Peyer's patch (tissue), 4 donors: ENCODE measurements around the gene ODF2. TPM values are rescaled to one million over a fixed set of nuclear protein-coding genes. Genes with fewer than 3 reads are reported as not detected.
"Not testable (repeated sequence)": the region's sequence is repeated elsewhere in the genome, so short reads cannot be mapped to it uniquely, and the experiment has no call there.

ENCODE experiments used
- DNase-seq, 3 donors: peaks; one replicate each; pipeline ENCODE4 v3.0.0-alpha.2; 2017 to 2019
- H3K27ac ChIP-seq, 4 donors: fragments of 200-600 bp; sonication (generic); one replicate each; pipeline ENCODE4 v1.5.1; 2016 to 2019
- H3K27me3 ChIP-seq, 2 donors: fragments of 200-600 bp; sonication (generic); one replicate each; pipeline ENCODE4 v1.5.1; 2019
- H3K36me3 ChIP-seq, 3 donors: fragments of 200-600 bp; sonication (generic); one replicate each; pipeline ENCODE4 v1.5.1; 2016 to 2019
- H3K4me1 ChIP-seq, 4 donors: fragments of 200-600 bp; sonication (generic); one replicate each; pipeline ENCODE4 v1.5.1; 2016 to 2019
- H3K4me3 ChIP-seq, 4 donors: fragments of 200-600 bp; sonication (generic); 1 replicate in 3 of 4; 2 replicates in 1 of 4; pipeline ENCODE4 v1.5.1; 2016 to 2019; ENCODE audit warnings: mild to moderate bottlenecking in 1 of 4
- H3K9me3 ChIP-seq, 4 donors: fragments of 200-600 bp; sonication (generic); one replicate each; pipeline ENCODE4 v1.5.1; 2016 to 2019; ENCODE audit warnings: mild to moderate bottlenecking in 1 of 4
- POLR2A ChIP-seq, 2 donors: fragments of 450-650 bp; IDR thresholded peaks; one replicate each; pipeline ENCODE4 v1.5.1; 2017; ENCODE audit warnings: antibody characterized with exemption in 2 of 2, mild to moderate bottlenecking in 2 of 2, moderate library complexity in 2 of 2
- total RNA-seq, 4 donors: library from RNA; depleted of rRNA; stranded (reverse); fragments of >200 nt; gene quantifications; one replicate each; pipeline ENCODE4 v1.1.0, GENCODE V29; 2016
- TF ChIP-seq, protein P1 (sequence below), 6 experiments: fragments of 450-650 bp in 4 of 6; fragments of 200-600 bp in 2 of 6; sonication (generic) in 1 of 6; IDR thresholded peaks; one replicate each; pipeline ENCODE4 v1.5.1; 2017 to 2019; ENCODE audit warnings: antibody characterized with exemption in 6 of 6, mild to moderate bottlenecking in 3 of 6, moderate library complexity in 1 of 6

Gene ODF2
- total RNA-seq, 4 donors from 2014 or later, result 8.4 to 83.3 (median 25.7) TPM

DNA sequence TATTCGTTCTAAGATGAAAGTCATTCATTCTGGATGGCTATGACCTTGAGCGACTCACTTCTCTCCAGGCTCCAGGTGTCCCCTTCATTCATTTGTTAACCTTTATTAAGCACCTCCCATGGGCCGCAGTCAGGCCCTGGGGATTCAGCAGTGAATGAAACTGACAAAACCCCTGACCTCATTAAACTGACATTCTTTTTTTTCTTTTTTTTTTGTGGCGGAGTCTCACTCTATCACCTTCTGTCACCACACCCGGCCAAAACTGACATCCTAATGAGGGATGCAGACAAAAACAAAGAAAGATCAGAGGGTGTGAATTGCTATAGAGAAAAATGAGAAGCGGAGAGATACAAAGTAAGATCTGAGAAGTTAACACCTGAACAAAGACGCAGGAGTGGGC is 16.5 kb upstream of the ODF2 start:
- no peaks in the 10 kb centered on the region for H3K9me3 ChIP-seq
- TF ChIP-seq POLR2A (IDR thresholded peaks at IDR 0.05), result no peak
- TF ChIP-seq, protein P1, sequence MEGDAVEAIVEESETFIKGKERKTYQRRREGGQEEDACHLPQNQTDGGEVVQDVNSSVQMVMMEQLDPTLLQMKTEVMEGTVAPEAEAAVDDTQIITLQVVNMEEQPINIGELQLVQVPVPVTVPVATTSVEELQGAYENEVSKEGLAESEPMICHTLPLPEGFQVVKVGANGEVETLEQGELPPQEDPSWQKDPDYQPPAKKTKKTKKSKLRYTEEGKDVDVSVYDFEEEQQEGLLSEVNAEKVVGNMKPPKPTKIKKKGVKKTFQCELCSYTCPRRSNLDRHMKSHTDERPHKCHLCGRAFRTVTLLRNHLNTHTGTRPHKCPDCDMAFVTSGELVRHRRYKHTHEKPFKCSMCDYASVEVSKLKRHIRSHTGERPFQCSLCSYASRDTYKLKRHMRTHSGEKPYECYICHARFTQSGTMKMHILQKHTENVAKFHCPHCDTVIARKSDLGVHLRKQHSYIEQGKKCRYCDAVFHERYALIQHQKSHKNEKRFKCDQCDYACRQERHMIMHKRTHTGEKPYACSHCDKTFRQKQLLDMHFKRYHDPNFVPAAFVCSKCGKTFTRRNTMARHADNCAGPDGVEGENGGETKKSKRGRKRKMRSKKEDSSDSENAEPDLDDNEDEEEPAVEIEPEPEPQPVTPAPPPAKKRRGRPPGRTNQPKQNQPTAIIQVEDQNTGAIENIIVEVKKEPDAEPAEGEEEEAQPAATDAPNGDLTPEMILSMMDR (IDR thresholded peaks at IDR 0.05), result no peak

DNA sequence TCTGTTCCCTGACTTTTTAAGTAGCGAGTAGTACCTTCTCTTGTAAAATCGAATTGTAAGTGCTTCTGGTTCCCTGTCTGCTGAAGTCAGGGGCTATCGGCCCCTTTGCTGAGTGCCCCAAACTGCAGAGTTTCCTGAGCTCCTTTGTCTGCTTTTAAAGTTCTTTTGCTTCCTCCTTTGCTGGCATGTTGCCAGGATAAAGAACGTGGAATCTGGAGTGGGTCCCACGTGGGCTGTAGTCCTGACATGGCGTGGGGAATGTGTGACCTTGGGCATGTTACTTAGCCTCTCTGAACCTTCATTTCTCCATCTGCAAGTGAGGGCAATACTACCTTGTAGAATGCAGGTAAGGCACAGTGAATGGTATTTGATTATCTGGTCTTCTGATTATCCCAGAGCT is 13.7 kb upstream of the ODF2 start:
- no peak overlapping the region for H3K27ac ChIP-seq
- no peaks in the 10 kb centered on the region for H3K9me3 ChIP-seq
- no peak for DNase-seq
- no peaks in the 10 kb centered on the region for H3K27me3 ChIP-seq
- TF ChIP-seq, protein P1 (IDR thresholded peaks at IDR 0.05), result no peak
- no peak for TF ChIP-seq POLR2A (IDR thresholded peaks at IDR 0.05)
- no peaks in the 10 kb centered on the region for H3K36me3 ChIP-seq
- H3K4me3 ChIP-seq, result no peak overlapping the region
- H3K4me1 ChIP-seq, result no peaks in the 10 kb centered on the region

More for the DNA sequence above, 16.5 kb upstream of the ODF2 start:
- DNase-seq, result no peak
- Histone ChIP-seq H3K36me3 (no peaks in the 10 kb centered on the region), H3K4me1 (no peaks in the 10 kb centered on the region), H3K4me3 (no peak overlapping the region), H3K27ac (no peak overlapping the region), H3K27me3 (no peaks in the 10 kb centered on the region)

DNA sequence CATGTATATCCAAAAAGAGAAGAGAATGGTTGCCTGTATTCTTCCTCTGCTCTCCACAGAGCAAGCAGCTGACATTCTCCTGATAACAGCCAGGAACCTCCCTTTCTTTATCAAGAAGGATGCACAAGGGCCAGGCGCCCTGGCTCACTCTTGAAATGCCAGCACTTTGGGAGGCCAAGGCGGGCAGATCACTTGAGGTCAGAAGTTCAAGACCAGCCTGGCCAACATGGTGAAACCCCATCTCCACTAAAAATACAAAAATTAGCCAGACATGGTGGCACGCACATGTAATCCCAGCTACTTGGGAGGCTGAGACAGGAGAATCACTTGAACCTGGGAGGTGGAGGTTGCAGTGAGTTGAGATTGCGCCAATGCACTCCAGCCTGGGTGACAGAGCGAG is 9.3 kb upstream of the ODF2 start:
- not testable (repeated sequence) for H3K27me3 ChIP-seq, H3K36me3 ChIP-seq, H3K9me3 ChIP-seq, H3K27ac ChIP-seq, DNase-seq, H3K4me3 ChIP-seq, H3K4me1 ChIP-seq

DNA sequence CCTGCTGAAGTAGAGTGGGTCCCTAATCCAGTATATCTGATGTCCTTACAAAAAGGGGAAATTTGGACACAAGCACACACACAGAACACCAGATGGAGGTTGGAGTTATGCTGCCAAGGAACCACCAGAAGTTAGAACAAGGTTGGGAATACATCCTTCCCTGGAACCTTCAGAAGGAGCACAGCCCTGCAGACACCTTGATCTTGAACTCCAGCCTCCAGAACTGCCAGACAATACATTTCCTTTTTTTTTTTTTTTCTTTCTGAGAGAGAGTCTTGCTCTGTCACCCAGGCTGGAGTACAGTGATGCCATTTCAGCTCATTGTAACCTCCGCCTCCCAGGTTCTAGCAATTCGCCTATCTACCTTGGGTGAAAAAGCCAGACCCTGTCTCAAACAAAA is 7.1 kb upstream of the ODF2 start:
- no peak overlapping the region for H3K27ac ChIP-seq
- H3K9me3 ChIP-seq, result no peaks in the 10 kb centered on the region
- no peak for DNase-seq
- H3K36me3 ChIP-seq, result no peaks in the 10 kb centered on the region
- no peaks in the 10 kb centered on the region for H3K4me1 ChIP-seq
- H3K27me3 ChIP-seq, result no peaks in the 10 kb centered on the region
- no peak overlapping the region for H3K4me3 ChIP-seq
- TF ChIP-seq POLR2A (IDR thresholded peaks at IDR 0.05), result no peak
- TF ChIP-seq, protein P1 (IDR thresholded peaks at IDR 0.05), result no peak

DNA sequence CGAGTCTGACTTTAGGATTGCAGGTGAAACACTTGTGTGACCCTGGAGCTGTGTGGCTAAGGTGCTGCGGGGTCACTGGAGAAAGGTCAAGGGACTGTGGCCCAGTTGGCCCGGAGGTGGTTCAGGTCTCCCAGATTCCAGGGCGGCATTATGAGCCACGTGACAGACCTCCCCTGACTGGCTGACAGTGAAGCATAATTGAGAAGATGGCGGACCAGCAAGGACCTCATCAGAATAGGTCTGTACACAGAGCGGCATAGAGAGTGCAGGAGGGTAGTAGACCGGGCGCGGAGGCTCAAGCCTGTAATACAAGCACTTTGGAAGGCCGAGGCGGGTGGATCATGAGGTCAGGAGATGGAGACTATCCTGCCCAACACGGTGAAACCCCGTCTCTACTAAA is 815 bp upstream of the ODF2 start:
- no peaks in the 10 kb centered on the region for H3K9me3 ChIP-seq
- no peaks in the 10 kb centered on the region for H3K27me3 ChIP-seq
- H3K4me3 ChIP-seq, result no peak overlapping the region
- H3K27ac ChIP-seq, result no peak overlapping the region
- TF ChIP-seq POLR2A (IDR thresholded peaks at IDR 0.05), result no peak
- TF ChIP-seq, protein P1 (IDR thresholded peaks at IDR 0.05), result no peak
- H3K36me3 ChIP-seq, result peaks cover 0 to 7% (median 0%) of the 10 kb centered on the region in 3 donors
- no peak for DNase-seq
- peaks cover 0 to 7% (median 3%) of the 10 kb centered on the region in 4 donors for H3K4me1 ChIP-seq

DNA sequence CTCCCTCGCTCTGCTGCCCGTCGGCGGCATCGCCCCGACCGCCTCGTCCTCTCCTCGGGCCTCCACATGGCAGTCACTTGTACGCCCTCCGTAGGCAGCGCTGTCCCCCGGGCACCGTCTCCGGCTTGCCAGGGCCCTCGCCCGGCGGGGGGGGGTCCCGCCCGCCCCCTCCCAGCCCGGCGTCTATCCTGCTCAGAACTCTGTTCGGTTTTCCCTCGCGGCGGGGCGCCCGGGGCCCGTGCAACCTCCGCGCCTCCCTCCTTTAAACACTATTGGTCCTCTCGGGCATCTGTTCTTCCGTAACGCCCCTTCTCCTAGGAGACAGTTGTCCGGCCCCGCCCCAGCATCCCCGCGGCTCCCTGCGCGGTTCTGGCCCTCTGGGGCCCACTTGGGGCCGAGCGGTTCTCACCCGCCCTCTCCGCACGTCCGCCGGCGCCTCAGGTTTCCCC is 831 bp downstream of the ODF2 start:
- DNase-seq, result peak; percentile 74 to 82 (median 74)
- peak overlapping the region; percentile 78 to 96 (median 84) for H3K27ac ChIP-seq
- peak overlapping the region; percentile 64 to 99 (median 86) for H3K4me3 ChIP-seq
- no peak for TF ChIP-seq POLR2A (IDR thresholded peaks at IDR 0.05)
- TF ChIP-seq, protein P1 (IDR thresholded peaks at IDR 0.05), result no peak
- H3K9me3 ChIP-seq, result no peaks in the 10 kb centered on the region
- peaks cover 0 to 7% (median 3%) of the 10 kb centered on the region in 4 donors for H3K4me1 ChIP-seq
- peaks cover 0 to 22% (median 0%) of the 10 kb centered on the region in 3 donors for H3K36me3 ChIP-seq
- no peaks in the 10 kb centered on the region for H3K27me3 ChIP-seq
